Fibroblast of mammary gland (primary cell): ENCODE measurements around the gene BCAM.

Source experiments
- DNase-seq: peaks from one replicate; pipeline ENCODE4 v3.0.0-alpha.2; 2010; ENCODE audit warnings: low read depth
- H3K4me3 ChIP-seq: 2 replicates; pipeline ENCODE4 v1.5.1; 2011; ENCODE audit warnings: low read depth, mild to moderate bottlenecking, low read length, moderate library complexity; ENCODE audit not compliant: control insufficient read depth
- CTCF ChIP-seq: conservative IDR thresholded peaks from 2 replicates; pipeline ENCODE4 v1.5.1; 2011; ENCODE audit warnings: low read depth, low read length, inconsistent platforms; ENCODE audit not compliant: control insufficient read depth, insufficient read depth

The BCAM gene

GRCh38 chr19:44812142-44812718, 3.3 kb downstream of the BCAM start:
- H3K4me3 ChIP-seq, result no peak overlapping the region
- DNase-seq, result no peak
- no peak for TF ChIP-seq CTCF

- TF ChIP-seq CTCF, result no peak
- DNase-seq, result no peak
Observed at GRCh38 chr19:44813070-44813840, 4.4 kb downstream of the BCAM start.

GRCh38 chr19:44813841-44814470, 5.1 kb downstream of the BCAM start:
- DNase-seq, result no peak
- H3K4me3 ChIP-seq, result no peak overlapping the region
- TF ChIP-seq CTCF, result no peak

More at GRCh38 chr19:44813070-44813840, 4.4 kb downstream of the BCAM start:
- H3K4me3 ChIP-seq, result no peak overlapping the region

GRCh38 chr19:44814517-44814916, 5.6 kb downstream of the BCAM start:
- DNase-seq, result no peak
- no peak overlapping the region for H3K4me3 ChIP-seq
- TF ChIP-seq CTCF, result no peak

GRCh38 chr19:44816301-44816700, 7.4 kb downstream of the BCAM start:
- no peak overlapping the region for H3K4me3 ChIP-seq
- TF ChIP-seq CTCF, result no peak

GRCh38 chr19:44817725-44818465, 9.0 kb downstream of the BCAM start:
- no peak for TF ChIP-seq CTCF
- H3K4me3 ChIP-seq, result no peak overlapping the region
- DNase-seq, result no peak

More at GRCh38 chr19:44816301-44816700, 7.4 kb downstream of the BCAM start:
- DNase-seq, result no peak
